Measurements from ENCODE around the gene NDEL1.

NDEL1 gene

DNA sequence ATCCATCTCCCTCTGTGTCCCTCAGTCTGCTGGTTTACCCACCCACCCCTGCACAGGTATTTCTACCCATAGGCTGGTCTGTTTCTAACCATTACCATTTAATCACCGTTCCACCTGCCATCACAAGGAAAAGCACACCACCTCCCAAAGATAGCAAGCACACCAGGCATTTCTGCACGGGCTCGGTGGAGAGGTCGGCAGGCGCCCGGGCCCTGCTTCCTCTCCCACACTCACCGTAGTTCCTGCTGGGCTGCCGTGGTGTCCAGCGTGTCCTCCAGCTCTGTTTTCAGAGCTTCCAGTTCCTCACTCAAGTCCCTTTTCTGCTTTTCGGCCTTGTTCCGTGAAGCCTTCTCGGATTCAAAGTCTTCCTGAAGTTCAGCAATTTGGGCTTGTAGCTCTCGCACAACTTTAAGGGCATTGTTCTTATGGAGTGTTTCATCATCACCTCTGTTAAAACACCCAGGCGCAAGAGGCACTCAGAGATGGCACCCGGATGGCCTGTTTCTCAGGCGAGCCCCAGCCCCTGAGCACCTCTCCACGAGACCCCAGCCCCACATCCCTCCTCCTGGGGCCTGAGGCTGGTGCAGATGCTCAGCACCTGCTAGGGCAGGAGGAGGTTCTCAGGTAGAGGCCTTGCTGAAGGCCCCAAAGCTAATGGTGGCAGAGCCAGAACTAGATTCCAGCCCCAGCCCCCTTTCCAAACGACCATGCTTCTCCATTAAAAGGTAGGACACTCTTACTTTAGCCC, 69.0 kb downstream of the NDEL1 start:
- DNase-seq, result no peak

DNA sequence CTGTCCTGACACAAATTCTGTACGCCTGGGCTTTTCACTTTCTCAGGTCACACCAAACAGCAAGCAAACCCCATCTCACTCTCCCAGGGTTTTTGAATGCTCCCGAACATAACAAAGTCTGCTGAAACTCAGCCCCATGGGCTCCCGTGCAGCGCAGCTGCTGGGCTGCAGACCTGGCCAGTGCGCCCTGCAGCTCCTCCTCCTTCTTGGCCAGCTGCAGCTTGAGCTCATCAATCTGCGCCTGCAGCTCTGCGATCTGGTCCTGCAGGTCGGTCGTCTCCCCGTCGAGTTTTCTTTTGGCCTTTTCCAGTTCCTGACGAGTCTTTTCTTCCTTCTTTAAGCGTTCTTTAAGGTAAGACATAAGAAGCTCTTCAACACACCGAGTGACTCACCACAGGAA, 70.5 kb downstream of the NDEL1 start:
- no peak for DNase-seq

- DNase-seq, result no peak
These were observed 79.1 kb downstream of the NDEL1 start for GRCh38 chr17:8514801-8515200.
